ENCODE results near the gene CACNA2D2.

The CACNA2D2 gene

GRCh38 chr3:50337175-50337861 lies 166.1 kb downstream of the CACNA2D2 start:
- H3K4me2 ChIP-seq (ENCODE audit: insufficient read depth, low read length), result peak overlapping the region; percentile 81
- peaks cover 63% of the 10 kb centered on the region for H3K4me1 ChIP-seq (ENCODE audit: insufficient read depth, low read length)
- H3K4me3 ChIP-seq (ENCODE audit: low read depth in 1 of 2, low read length in 2 of 2), result peak overlapping the region; percentile 66 to 90
- H3K9me3 ChIP-seq (ENCODE audit: insufficient read depth, low read length, severe bottlenecking), result no peaks in the 10 kb centered on the region
- H3K27me3 ChIP-seq (ENCODE audit: insufficient read depth, low read length, poor library complexity), result peaks cover 4% of the 10 kb centered on the region
- peak overlapping the region; percentile 98 for H3K27ac ChIP-seq (ENCODE audit: low read length)
- H3K9ac ChIP-seq (ENCODE audit: low read depth, low read length), result peak overlapping the region; percentile 93
- H4K20me1 ChIP-seq (ENCODE audit: insufficient read depth, low read length), result peaks cover 38% of the 10 kb centered on the region
- DNase-seq, result peak; percentile 98
- peak; percentile 89 for ATAC-seq (ENCODE audit: insufficient read depth, low read depth)
- TF ChIP-seq EZH2 (IDR thresholded peaks at IDR 0.05; ENCODE audit: borderline replicate concordance, low read depth, low read length, severe bottlenecking), result no peak
- no peak for TF ChIP-seq CTCF (IDR thresholded peaks at IDR 0.05; ENCODE audit: borderline replicate concordance, extremely low read depth, low read length, poor library complexity, severe bottlenecking)
- H3K36me3 ChIP-seq (ENCODE audit: insufficient read depth, low read length), result peaks cover 36% of the 10 kb centered on the region
- peaks cover 64% of the 10 kb centered on the region for H3K79me2 ChIP-seq (ENCODE audit: insufficient read depth, low read length)
- H2AFZ ChIP-seq (ENCODE audit: low read depth, low read length), result peak overlapping the region; percentile 85

- Histone ChIP-seq H3K9ac (ENCODE audit: low read depth, low read length) (peak overlapping the region; percentile 93), H3K9me3 (ENCODE audit: insufficient read depth, low read length, severe bottlenecking) (no peaks in the 10 kb centered on the region), H3K27ac (ENCODE audit: low read length) (peak overlapping the region; percentile 98), H3K79me2 (ENCODE audit: insufficient read depth, low read length) (peaks cover 71% of the 10 kb centered on the region), H3K4me3 (ENCODE audit: low read depth in 1 of 2, low read length in 2 of 2) (peak overlapping the region; percentile 66 to 90), H4K20me1 (ENCODE audit: insufficient read depth, low read length) (peaks cover 45% of the 10 kb centered on the region), H3K36me3 (ENCODE audit: insufficient read depth, low read length) (peaks cover 43% of the 10 kb centered on the region), H3K4me1 (ENCODE audit: insufficient read depth, low read length) (peaks cover 69% of the 10 kb centered on the region), H2AFZ (ENCODE audit: low read depth, low read length) (peak overlapping the region; percentile 78), H3K4me2 (ENCODE audit: insufficient read depth, low read length) (peak overlapping the region; percentile 81), H3K27me3 (ENCODE audit: insufficient read depth, low read length, poor library complexity) (peaks cover 4% of the 10 kb centered on the region)
- ATAC-seq (ENCODE audit: insufficient read depth, low read depth) (peak; percentile 62), DNase-seq (no peak)
- TF ChIP-seq EZH2 (IDR thresholded peaks at IDR 0.05; ENCODE audit: borderline replicate concordance, low read depth, low read length, severe bottlenecking), result no peak
- peak; percentile 1 for TF ChIP-seq CTCF (IDR thresholded peaks at IDR 0.05; ENCODE audit: borderline replicate concordance, extremely low read depth, low read length, poor library complexity, severe bottlenecking)
Observed at GRCh38 chr3:50336452-50337174, 166.8 kb downstream of the CACNA2D2 start.

- TF ChIP-seq EZH2 (IDR thresholded peaks at IDR 0.05; ENCODE audit: borderline replicate concordance, low read depth, low read length, severe bottlenecking) (no peak), CTCF (IDR thresholded peaks at IDR 0.05; ENCODE audit: borderline replicate concordance, extremely low read depth, low read length, poor library complexity, severe bottlenecking) (no peak)
- peaks cover 77% of the 10 kb centered on the region for H3K79me2 ChIP-seq (ENCODE audit: insufficient read depth, low read length)
- no peak for ATAC-seq (ENCODE audit: insufficient read depth, low read depth)
Observed at GRCh38 chr3:50334339-50335075, 168.9 kb downstream of the CACNA2D2 start.

More at GRCh38 chr3:50334339-50335075, 168.9 kb downstream of the CACNA2D2 start:
- Histone ChIP-seq H3K4me1 (ENCODE audit: insufficient read depth, low read length) (peaks cover 73% of the 10 kb centered on the region), H3K4me3 (ENCODE audit: low read depth in 1 of 2, low read length in 2 of 2) (peak overlapping the region in 1 of 2 experiments; percentile 29; a peak in 2 of 4 replicates), H4K20me1 (ENCODE audit: insufficient read depth, low read length) (peaks cover 53% of the 10 kb centered on the region), H3K36me3 (ENCODE audit: insufficient read depth, low read length) (peaks cover 64% of the 10 kb centered on the region), H2AFZ (ENCODE audit: low read depth, low read length) (no peak overlapping the region), H3K9me3 (ENCODE audit: insufficient read depth, low read length, severe bottlenecking) (no peaks in the 10 kb centered on the region), H3K27me3 (ENCODE audit: insufficient read depth, low read length, poor library complexity) (no peaks in the 10 kb centered on the region), H3K9ac (ENCODE audit: low read depth, low read length) (peak overlapping the region; percentile 39; the same call in 1 of the 2 replicates), H3K4me2 (ENCODE audit: insufficient read depth, low read length) (peak overlapping the region; percentile 81), H3K27ac (ENCODE audit: low read length) (peak overlapping the region; percentile 48; the same call in 1 of the 2 replicates)
- no peak for DNase-seq

Measured in DND-41 (cell line).